Measurements from ENCODE around the gene RXRA.

RXRA gene

GRCh38 chr9:134432471-134432870 is 106.2 kb downstream of the RXRA start:
- TF ChIP-seq, protein P1, sequence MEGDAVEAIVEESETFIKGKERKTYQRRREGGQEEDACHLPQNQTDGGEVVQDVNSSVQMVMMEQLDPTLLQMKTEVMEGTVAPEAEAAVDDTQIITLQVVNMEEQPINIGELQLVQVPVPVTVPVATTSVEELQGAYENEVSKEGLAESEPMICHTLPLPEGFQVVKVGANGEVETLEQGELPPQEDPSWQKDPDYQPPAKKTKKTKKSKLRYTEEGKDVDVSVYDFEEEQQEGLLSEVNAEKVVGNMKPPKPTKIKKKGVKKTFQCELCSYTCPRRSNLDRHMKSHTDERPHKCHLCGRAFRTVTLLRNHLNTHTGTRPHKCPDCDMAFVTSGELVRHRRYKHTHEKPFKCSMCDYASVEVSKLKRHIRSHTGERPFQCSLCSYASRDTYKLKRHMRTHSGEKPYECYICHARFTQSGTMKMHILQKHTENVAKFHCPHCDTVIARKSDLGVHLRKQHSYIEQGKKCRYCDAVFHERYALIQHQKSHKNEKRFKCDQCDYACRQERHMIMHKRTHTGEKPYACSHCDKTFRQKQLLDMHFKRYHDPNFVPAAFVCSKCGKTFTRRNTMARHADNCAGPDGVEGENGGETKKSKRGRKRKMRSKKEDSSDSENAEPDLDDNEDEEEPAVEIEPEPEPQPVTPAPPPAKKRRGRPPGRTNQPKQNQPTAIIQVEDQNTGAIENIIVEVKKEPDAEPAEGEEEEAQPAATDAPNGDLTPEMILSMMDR (IDR thresholded peaks at IDR 0.05; ENCODE audit: low read depth, low read length), result no peak
- no peak overlapping the region for H3K27ac ChIP-seq
- no peak for DNase-seq
- no peaks in the 10 kb centered on the region for H3K27me3 ChIP-seq (ENCODE audit: insufficient read depth, low read depth, severe bottlenecking)
- no peak overlapping the region for H3K4me3 ChIP-seq (ENCODE audit: low read depth, low read length)
- no peaks in the 10 kb centered on the region for H3K9me3 ChIP-seq (ENCODE audit: severe bottlenecking)
- peaks cover 48% of the 10 kb centered on the region for H3K36me3 ChIP-seq

DNA sequence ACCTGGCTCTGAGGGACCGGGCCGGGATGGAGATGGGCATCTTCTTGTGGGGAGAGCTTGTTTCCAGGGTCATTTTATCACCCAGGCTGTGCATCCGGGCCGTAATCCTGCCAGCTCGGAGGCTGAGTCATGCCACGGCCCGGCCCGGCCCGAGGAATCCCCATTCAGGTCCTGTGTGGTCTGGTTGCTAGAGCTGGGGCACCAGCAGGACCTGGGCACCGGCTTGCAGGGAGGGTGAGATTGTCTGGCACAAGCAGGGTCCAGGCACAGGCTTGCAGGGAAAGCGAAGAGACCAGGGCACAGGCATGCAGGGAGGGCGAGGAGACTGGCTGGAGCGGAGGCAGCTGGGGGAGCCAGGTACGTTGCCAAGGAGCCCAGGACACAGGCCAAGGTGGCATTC is 106.8 kb downstream of the RXRA start:
- H3K4me3 ChIP-seq (ENCODE audit: low read depth, low read length), result no peak overlapping the region
- TF ChIP-seq, protein P1 (IDR thresholded peaks at IDR 0.05; ENCODE audit: low read depth, low read length), result no peak
- H3K36me3 ChIP-seq, result peaks cover 48% of the 10 kb centered on the region
- no peak overlapping the region for H3K27ac ChIP-seq
- no peaks in the 10 kb centered on the region for H3K27me3 ChIP-seq (ENCODE audit: insufficient read depth, low read depth, severe bottlenecking)
- DNase-seq, result no peak
- no peaks in the 10 kb centered on the region for H3K9me3 ChIP-seq (ENCODE audit: severe bottlenecking)

DNA sequence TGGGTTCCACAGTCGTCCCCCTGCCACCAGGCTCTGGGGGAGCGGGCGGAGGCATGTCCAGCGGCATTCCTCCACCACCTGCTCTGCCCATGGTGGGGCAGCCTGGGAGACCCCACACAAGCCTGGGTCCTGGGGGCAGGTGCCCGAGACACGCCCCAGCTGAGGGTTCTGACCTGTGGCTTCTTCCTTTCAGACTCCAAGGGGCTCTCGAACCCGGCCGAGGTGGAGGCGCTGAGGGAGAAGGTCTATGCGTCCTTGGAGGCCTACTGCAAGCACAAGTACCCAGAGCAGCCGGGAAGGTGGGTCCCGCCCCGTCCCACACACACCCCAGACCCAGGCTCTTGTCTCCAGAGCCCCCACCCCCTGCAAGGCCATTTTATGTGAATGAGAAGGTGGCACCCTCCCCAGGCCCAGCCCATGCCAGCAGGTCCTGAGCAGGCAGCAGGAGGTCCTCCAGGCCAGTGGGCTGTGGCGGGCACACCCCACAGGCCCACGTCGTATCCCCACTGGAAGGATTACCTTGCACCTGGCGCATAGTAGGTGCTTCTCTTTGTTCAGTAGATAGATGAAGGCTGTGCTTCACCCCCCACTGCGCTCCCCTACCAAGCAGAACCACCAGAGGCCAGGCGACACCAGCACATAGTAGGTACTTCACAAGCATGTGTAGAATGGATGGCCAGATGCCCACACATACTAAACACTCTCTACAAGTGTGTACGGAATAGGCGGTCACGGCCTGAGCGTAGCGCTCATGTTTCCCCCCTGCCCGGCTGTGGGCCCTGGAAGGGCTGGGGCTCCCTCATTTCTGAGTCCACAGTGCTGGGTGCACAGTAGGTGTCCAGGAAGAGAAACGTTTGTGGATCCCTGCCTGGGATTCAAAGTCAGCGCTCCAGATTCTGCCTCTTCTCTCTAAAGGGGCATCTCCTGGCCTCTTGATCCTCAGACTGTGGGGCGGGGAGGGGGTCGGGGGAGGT is 107.9 kb downstream of the RXRA start:
- TF ChIP-seq, protein P1 (IDR thresholded peaks at IDR 0.05; ENCODE audit: low read depth, low read length), result no peak
- H3K27me3 ChIP-seq (ENCODE audit: insufficient read depth, low read depth, severe bottlenecking), result no peaks in the 10 kb centered on the region
- H3K9me3 ChIP-seq (ENCODE audit: severe bottlenecking), result no peaks in the 10 kb centered on the region
- no peak overlapping the region for H3K4me3 ChIP-seq (ENCODE audit: low read depth, low read length)
- no peak for DNase-seq
- H3K36me3 ChIP-seq, result peaks cover 46% of the 10 kb centered on the region
- no peak overlapping the region for H3K27ac ChIP-seq

- H3K4me3 ChIP-seq (ENCODE audit: low read depth, low read length), result no peak overlapping the region
- peaks cover 44% of the 10 kb centered on the region for H3K36me3 ChIP-seq
- H3K27me3 ChIP-seq (ENCODE audit: insufficient read depth, low read depth, severe bottlenecking), result no peaks in the 10 kb centered on the region
- DNase-seq, result no peak
- no peaks in the 10 kb centered on the region for H3K9me3 ChIP-seq (ENCODE audit: severe bottlenecking)
- TF ChIP-seq, protein P1 (IDR thresholded peaks at IDR 0.05; ENCODE audit: low read depth, low read length), result no peak
- H3K27ac ChIP-seq, result no peak overlapping the region
Measured at GRCh38 chr9:134434894-134435506, 108.7 kb downstream of the RXRA start.

GRCh38 chr9:134435550-134436378 is 109.5 kb downstream of the RXRA start:
- TF ChIP-seq, protein P1 (IDR thresholded peaks at IDR 0.05; ENCODE audit: low read depth, low read length), result no peak
- Histone ChIP-seq H3K9me3 (ENCODE audit: severe bottlenecking) (no peaks in the 10 kb centered on the region), H3K27me3 (ENCODE audit: insufficient read depth, low read depth, severe bottlenecking) (no peaks in the 10 kb centered on the region), H3K27ac (peak overlapping the region; percentile 39), H3K4me3 (ENCODE audit: low read depth, low read length) (no peak overlapping the region), H3K36me3 (peaks cover 39% of the 10 kb centered on the region)
- no peak for DNase-seq

Data from WERI-Rb-1 (cell line).